Prostate gland (tissue), 2 donors: ENCODE data around the gene ADAMTS13.

Experiments used
- CTCF ChIP-seq, 4 experiments: fragments of 200-600 bp in 2 of 4; fragments of 450-650 bp in 2 of 4; sonication (generic) in 2 of 4; IDR thresholded peaks; 1 replicate in 3 of 4; 2 replicates in 1 of 4; pipeline ENCODE4 v1.5.1; 2016 to 2019; ENCODE audit warnings: antibody characterized with exemption in 4 of 4, mild to moderate bottlenecking in 2 of 4, moderate library complexity in 2 of 4
- POLR2A ChIP-seq: fragments of 450-650 bp; IDR thresholded peaks from one replicate; pipeline ENCODE4 v1.6.1; 2016; ENCODE audit warnings: antibody characterized with exemption, mild to moderate bottlenecking

- no peak for TF ChIP-seq CTCF (IDR thresholded peaks at IDR 0.05)
- no peak for TF ChIP-seq POLR2A
Observed at GRCh38 chr9:133471551-133472276, 49.5 kb downstream of the ADAMTS13 start.
